Stimulated activated CD4-positive, alpha-beta T cell treated with anti-CD3 and anti-CD28 coated beads, TNF-alpha, amount 100 ng/mL, for 48 hours (primary cell): ENCODE data around the gene CEP192.
A peak's percentile ranks its signal among the peaks of the same experiment; 100 is the strongest.
"Not testable (repeated sequence)": the region's sequence is repeated elsewhere in the genome, so short reads cannot be mapped to it uniquely, and the experiment has no call there.

Experiments used
- DNase-seq, 3 donors: peaks; one replicate each; pipeline ENCODE4 v3.0.0-alpha.2; 2020; ENCODE audit warnings: low read depth in 3 of 3

Gene CEP192

DNA sequence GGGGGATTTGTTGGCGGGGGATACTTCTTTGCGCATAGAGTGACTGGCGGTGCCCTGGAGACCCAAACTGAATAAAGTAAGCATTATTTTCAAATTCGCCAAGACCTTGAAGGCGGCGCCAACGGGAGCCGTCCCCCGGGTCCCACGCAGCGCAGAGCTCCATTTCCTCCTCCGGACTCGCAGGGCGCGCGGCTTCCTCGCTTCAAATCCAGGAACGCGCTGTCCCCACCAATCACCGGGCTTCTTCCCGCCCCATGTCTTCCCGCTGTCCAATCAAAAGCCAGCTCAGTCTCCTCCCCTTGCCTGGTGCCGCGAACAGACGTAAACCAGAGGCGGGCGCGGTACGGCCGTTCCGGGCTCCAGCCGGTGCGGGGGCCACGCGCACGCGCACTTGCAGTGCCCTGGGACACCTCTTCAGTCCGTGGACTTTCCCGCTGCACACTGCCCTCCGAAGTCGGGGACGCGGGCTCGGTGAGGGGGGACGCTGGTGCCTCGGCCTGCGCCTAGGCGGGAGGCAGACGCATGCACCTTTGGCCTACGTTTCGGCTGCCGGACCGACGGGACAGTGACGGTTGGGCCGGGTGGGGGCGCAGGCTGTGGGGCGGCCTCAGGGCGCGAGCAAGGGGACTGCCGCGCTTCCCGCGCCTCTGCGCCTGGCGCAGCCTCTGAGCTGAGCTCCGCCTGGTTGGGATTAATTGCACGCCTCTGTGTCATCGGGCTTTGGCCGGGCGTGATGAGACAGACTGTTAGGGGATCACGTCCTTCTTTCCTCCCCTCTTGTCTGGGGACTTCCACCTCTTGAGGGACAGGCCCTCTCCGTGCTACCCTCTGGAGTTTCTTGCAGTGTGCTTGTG is at the start of gene CEP192:
Gene CEP192, plus strand, starts transcription at position 396 of the 854 bp plus-strand sequence. CDS start 8,063 bp downstream, outside the sequence.
- DNase-seq = peak; percentile 94 to 98 (median 94)

DNA sequence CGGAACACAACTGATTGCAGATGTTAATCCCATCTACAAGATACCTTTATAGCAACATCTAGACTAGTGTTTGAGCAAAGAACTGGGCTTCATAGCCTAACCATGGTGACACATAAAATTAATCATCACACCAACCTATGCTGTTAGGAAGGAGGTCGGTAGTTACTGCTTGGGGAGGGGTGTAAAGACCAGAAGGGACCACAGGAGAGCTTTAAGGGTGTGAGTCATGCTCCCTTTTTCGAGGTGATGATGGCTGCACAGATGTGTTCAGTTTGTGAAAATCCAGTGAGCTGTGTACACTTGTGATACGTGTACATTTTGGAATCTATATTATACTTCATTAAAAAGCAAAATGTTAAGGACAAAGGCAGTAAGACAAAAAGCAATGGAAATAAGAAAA is 47.9 kb upstream of the CEP192 start:
- no peak for DNase-seq

DNA sequence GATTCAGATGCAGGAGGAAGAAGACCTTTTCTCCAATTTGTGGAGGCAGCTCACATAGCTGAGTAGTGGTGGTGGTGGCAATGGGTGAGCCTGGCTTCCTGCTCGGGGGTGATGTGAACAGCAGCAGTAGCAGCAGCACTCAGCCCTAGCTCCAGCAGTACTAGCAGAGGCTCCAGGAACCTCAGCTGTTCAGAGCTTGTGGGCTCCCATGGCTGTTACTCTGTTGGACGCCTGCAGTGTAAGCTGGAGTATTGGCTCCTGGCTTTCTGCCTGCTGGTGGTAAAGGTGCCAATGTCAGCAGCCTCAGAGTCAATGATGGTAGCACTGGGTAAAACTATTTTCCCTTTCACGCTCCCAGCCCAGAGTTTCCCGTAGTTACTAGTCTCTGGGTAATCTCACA is 46.5 kb upstream of the CEP192 start:
- DNase-seq = no peak

- DNase-seq = no peak
These were observed 44.4 kb upstream of the CEP192 start for GRCh38 chr18:12946549-12947284.

DNA sequence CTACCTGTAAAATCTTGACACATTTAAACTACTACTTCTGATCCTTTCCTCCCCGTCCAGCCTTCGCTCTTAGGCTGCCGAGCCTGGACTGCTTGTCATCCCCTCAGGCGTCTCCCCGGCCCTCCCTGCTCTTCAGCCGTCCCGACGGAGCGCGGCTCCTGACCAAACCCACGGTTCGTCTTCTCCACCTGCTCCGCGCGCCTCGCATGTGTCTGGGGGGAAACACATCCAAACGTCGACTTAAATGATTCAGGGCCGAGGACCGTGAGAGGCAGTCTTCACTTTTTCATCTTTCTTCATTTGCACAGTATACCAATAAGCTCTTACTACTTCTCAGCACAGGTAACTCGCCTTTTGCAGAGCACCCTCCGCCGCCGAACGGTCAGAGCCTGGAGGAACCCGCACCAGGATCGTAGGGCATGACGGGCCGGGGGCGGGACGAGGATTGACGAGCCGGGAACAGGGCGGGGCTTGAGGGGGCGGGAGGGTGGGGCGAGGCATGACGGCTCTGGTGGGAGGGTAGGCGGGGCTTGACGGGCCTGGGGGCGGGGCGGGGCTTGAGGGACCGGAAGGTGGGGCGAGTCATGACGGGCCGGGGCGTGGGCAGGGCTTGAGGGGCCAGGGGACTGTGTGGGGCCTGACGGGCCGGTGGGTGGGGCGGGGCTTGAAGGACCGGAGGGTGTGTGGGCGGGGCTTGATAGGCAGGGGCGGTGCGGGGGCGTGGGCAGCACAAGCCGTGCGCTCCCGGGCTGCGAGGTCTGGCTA is 43.7 kb upstream of the CEP192 start, which contains the start of gene SEH1L:
Gene SEH1L, plus strand, starts transcription at position 727 of the 765 bp plus-strand sequence. CDS start 111 bp downstream, outside the sequence.
- peak; percentile 99 to 100 (median 100) for DNase-seq

DNA sequence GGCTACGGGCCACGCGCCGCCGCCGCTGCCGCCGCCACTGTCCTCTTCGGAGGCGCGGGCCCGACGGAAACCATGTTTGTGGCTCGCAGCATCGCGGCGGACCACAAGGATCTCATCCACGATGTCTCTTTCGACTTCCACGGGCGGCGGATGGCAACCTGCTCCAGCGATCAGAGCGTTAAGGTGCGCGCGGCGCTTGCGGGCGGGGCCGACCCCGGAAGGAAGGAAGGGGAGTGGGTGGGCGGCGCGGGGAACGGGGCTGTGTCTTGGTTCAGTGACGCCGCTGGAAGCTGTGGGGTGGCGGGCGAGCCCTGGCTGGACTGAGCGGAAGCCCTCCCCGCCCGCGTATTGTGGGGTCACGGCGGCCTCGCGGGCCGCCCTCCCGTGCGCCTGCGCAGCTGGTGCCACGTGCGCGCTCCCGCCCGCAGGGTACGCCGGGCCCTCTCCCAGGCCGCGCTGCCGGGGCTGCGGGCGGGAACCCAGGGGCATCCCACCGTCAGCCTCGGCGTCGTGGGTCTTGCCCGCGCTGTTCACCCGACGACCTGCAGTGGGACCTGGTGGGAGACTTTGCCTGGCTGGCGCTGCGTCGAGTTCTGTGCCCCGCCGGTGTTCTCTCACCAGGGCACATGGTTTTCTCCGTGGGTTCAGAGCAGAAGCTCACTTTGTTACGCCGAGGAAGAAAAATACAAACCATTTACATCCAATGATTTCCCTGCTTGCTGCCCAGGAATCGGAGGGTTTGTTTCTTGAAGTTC is 42.9 kb upstream of the CEP192 start:
- peak; percentile 97 to 98 (median 98) for DNase-seq

- no peak for DNase-seq
These were observed 32.7 kb upstream of the CEP192 start for GRCh38 chr18:12958478-12958877.

- no peak for DNase-seq
These were observed 30.8 kb upstream of the CEP192 start for GRCh38 chr18:12960395-12960794.

DNA sequence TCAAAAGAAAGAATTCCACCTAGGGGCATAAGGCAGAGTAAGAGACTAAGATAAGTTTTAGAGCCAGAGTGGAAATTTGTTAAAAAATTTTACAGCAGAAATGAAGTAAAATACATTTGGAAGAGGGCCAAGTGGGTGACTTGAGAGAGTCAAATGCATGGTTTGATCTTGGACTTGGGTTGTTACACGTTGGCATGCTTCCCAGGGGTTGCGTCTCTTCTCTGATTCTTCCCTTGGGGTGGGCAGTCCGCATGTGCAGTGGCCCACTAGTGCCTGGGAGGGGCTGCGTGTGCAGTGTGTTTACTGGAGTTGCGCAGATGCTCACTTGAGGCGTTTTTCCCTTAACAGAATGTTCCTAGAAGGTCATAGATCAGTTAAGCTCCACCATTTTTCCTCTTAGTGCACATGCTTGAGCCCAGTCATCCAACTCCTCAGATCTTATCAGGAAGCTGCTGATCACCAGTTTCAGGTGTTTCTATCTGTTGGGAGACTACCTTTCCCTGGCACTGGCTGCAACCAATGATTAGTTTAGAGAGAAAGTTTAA is 30.2 kb upstream of the CEP192 start:
- DNase-seq = no peak

DNA sequence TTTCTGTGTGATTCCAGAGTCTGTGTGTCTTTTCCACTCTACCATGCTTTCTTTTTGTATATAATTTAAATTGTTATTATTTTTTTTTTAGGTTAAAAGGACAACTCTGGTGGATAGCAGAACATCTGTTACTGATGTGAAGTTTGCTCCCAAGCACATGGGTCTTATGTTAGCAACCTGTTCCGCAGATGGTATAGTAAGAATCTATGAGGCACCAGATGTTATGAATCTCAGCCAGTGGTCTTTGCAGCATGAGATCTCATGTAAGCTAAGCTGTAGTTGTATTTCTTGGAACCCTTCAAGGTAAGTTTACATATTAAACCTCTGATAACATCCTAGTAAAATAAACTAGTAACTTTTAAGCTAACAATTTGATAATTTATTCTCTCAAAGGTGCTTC is 28.1 kb upstream of the CEP192 start:
- no peak for DNase-seq

GRCh38 chr18:12968115-12968514 is 23.0 kb upstream of the CEP192 start:
- no peak for DNase-seq

- DNase-seq = no peak
These were observed 22.5 kb upstream of the CEP192 start for GRCh38 chr18:12968619-12969018.

DNA sequence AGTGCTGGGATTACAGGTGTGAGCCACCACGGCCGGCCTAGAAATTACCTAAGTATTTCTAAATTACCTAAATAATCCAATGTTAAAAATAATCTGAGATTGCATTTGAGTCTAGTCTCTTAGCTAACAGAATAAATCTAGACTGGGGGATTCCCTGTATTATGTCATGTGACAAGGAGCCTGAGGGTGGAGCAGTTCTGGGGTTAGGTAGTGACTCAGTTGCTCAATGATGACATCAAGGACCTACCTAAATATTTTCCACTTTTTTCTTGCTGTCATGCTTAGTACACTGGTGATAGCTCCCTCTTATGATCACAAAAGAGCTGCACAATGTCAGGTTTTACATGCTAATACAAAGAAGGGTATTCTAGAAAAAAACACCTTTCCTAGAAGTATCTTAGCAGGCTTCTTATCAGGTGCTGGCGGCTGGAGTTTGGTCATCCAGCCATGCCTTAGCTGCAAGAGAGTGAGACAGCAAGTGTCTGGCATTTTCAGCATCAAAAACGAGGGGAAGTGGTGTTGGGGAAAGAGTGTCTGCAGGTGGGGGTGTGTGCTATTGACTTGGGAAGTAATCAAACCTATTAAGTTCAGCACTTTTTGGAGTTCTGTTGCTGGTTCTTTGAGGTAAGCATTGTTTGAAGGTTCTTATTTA is 17.5 kb upstream of the CEP192 start:
- DNase-seq = no peak

DNA sequence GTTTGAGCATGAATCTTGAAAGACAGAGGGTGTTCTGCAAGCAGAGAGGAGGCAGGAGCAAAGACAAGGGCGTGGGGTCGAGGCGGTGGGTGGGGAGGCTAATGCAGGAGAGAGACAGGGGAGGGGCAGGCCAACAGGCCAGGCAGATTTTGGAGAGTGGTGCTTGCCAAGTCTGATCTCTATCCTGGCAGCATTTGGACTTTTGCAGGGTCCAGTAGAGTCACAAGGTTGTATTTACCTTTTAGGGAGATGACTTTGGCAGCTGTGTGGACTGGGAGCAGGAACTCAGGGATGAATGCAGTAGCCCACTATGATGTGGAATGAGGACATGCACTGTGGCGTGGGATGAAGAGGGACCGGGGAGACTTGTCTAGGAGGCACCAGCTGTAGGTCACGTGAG is 15.7 kb upstream of the CEP192 start:
- no peak for DNase-seq

DNA sequence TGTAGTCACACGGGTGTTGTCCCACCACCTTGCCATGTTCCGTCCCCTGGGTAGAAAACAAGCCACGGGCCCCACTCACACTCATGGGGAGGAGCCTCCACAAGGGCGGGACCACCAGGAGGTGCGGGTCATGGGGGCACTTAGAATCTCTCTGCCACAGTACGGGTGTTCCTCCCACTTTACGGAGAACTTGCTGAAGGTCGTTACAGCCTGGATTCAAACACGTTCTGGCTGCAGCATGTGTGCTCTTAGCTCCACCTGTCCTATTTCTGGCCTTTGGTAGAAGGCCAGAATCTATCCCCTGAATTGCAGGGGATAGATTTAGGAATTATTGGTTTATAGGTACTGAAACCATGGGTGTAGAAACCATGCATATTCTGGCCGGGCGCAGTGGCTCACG is 14.9 kb upstream of the CEP192 start:
- no peak for DNase-seq

GRCh38 chr18:12980065-12980464 is 11.1 kb upstream of the CEP192 start:
- DNase-seq = not testable (repeated sequence)

DNA sequence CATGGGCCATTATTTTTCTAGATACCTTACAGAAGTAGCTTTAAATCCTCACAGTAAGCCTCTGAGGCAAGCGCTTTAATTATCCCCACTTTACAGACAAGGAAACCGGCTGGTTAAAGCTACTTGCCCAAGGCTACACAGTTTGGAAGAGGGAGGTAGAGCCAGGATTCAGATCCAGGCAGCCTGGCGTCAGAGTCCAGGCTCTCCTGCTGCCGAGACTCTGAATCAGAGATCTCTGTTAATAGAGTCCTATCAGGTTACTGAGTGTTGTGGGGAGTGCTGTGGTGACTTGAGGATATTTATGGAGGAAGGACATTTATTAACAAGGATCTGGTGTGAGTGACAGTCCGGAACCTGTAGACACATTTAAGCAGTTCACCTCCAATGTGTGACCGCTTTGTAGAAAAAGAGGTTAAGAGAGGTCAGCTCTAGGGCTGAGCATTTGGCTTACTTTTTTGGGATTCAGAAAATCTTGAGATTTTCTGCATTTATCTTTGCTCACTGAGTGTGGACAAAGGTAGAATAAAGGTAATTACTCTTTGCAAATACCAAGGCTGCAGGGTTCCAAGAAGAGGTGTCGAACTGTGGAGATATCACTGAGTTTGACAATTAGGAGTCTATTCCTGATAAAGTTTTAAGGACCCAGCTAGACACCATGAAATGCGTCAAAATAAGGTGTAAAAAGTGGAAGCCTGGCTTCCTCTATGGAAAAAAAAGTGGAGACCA is 1.6 kb upstream of the CEP192 start:
- no peak for DNase-seq

DNA sequence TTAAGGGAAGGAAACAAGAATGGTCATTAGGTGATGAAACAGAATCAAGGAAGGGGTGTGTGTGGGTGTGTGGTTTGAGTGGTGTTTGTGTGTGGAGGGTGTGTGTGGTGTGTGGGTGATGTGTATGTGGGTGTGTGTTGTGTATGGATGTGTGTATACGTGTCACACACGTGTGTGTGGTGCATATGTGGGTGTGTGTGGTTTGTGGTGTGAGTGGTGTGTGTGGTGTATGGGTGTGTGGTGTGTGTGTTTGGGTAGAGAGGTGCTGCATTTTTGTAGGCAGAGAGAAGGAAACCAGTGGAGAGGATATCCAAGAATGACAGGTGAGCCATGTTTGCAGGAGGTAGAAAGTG is 1.1 kb upstream of the CEP192 start:
- peak in 1 of 3 donors; percentile 16 for DNase-seq

- DNase-seq = no peak
These were observed 558 bp upstream of the CEP192 start for GRCh38 chr18:12990641-12990966.

- no peak for DNase-seq
These were observed 638 bp downstream of the CEP192 start for GRCh38 chr18:12991821-12992179.
